ENCODE data around the gene ANKMY2. TPM values are rescaled to one million over a fixed set of nuclear protein-coding genes. Genes with fewer than 3 reads are reported as not detected.

ANKMY2 gene
- total RNA-seq, 2 experiments from 2014 or later, result 10.3 to 15.2 TPM

GRCh38 chr7:16693601-16694318, 48.2 kb upstream of the ANKMY2 start:
- CTCF ChIA-PET (ENCODE audit: unreplicated experiment), result no interaction called here
- H3K4me1 ChIP-seq (ENCODE audit: insufficient read depth, low read length, poor library complexity, severe bottlenecking), result no peaks in the 10 kb centered on the region
- H3K36me3 ChIP-seq (ENCODE audit: insufficient read depth, low read length), result peaks cover 98% of the 10 kb centered on the region
- no peak overlapping the region for H2AFZ ChIP-seq (ENCODE audit: low read length)
- H3K4me3 ChIP-seq (ENCODE audit: low read depth, low read length, poor library complexity, severe bottlenecking), result no peak overlapping the region
- H3K27ac ChIP-seq (ENCODE audit: low read depth, low read length, poor library complexity, severe bottlenecking), result no peak overlapping the region
- POLR2A ChIA-PET, result interaction anchor here (0.6 to 1.3 kb wide), 2 partner anchors 26 to 415 kb away, joined by 3 to 4 read pairs; no protein-coding TSS in a partner anchor
- H3K79me2 ChIP-seq (ENCODE audit: insufficient read depth, low read depth, low read length), result no peaks in the 10 kb centered on the region
- BruUV-seq (replicated peaks), result no TSS peak
- no peaks in the 10 kb centered on the region for H4K20me1 ChIP-seq (ENCODE audit: insufficient read depth, low read length)
- no peaks in the 10 kb centered on the region for H3K9me2 ChIP-seq (ENCODE audit: insufficient read depth, low read length)
- H3K4me2 ChIP-seq (ENCODE audit: low read length), result no peak overlapping the region
- DNase-seq (ENCODE audit: low spot score), result no peak
- TF ChIP-seq, protein P1, sequence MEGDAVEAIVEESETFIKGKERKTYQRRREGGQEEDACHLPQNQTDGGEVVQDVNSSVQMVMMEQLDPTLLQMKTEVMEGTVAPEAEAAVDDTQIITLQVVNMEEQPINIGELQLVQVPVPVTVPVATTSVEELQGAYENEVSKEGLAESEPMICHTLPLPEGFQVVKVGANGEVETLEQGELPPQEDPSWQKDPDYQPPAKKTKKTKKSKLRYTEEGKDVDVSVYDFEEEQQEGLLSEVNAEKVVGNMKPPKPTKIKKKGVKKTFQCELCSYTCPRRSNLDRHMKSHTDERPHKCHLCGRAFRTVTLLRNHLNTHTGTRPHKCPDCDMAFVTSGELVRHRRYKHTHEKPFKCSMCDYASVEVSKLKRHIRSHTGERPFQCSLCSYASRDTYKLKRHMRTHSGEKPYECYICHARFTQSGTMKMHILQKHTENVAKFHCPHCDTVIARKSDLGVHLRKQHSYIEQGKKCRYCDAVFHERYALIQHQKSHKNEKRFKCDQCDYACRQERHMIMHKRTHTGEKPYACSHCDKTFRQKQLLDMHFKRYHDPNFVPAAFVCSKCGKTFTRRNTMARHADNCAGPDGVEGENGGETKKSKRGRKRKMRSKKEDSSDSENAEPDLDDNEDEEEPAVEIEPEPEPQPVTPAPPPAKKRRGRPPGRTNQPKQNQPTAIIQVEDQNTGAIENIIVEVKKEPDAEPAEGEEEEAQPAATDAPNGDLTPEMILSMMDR (conservative IDR thresholded peaks at IDR 0.05; ENCODE audit: low read length), result no peak
- no peak for TF ChIP-seq EZH2phosphoT487 (IDR thresholded peaks at IDR 0.05; ENCODE audit: borderline replicate concordance, low read depth, low read length)
- intact Hi-C loops (cut with micrococcal nuclease; ENCODE audit: unreplicated experiment), result loop anchor here (10.0 kb wide), 1 partner anchor 221 kb away; no protein-coding TSS in a partner anchor
- no peaks in the 10 kb centered on the region for H3K9me3 ChIP-seq (ENCODE audit: low read length)

GRCh38 chr7:16691241-16691640, 45.7 kb upstream of the ANKMY2 start:
- ChIA-PET POLR2A (interaction anchor here (0.7 to 1.0 kb wide), 2 partner anchors 14 to 254 kb away, joined by 3 to 4 read pairs; no protein-coding TSS in a partner anchor), CTCF (ENCODE audit: unreplicated experiment) (no interaction called here)
- no peak overlapping the region for H2AFZ ChIP-seq (ENCODE audit: low read length)
- intact Hi-C loops (cut with micrococcal nuclease; ENCODE audit: unreplicated experiment), result loop anchor here (10.0 kb wide), 1 partner anchor 224 kb away; no protein-coding TSS in a partner anchor
- H3K4me2 ChIP-seq (ENCODE audit: low read length), result no peak overlapping the region
- no peaks in the 10 kb centered on the region for H3K9me2 ChIP-seq (ENCODE audit: insufficient read depth, low read length)
- TF ChIP-seq, protein P1 (conservative IDR thresholded peaks at IDR 0.05; ENCODE audit: low read length), result no peak
- TF ChIP-seq EZH2phosphoT487 (IDR thresholded peaks at IDR 0.05; ENCODE audit: borderline replicate concordance, low read depth, low read length), result no peak
- no peaks in the 10 kb centered on the region for H3K4me1 ChIP-seq (ENCODE audit: insufficient read depth, low read length, poor library complexity, severe bottlenecking)
- H3K36me3 ChIP-seq (ENCODE audit: insufficient read depth, low read length), result peaks cover 97% of the 10 kb centered on the region
- no peaks in the 10 kb centered on the region for H4K20me1 ChIP-seq (ENCODE audit: insufficient read depth, low read length)
- H3K27ac ChIP-seq (ENCODE audit: low read depth, low read length, poor library complexity, severe bottlenecking), result no peak overlapping the region
- no peak overlapping the region for H3K4me3 ChIP-seq (ENCODE audit: low read depth, low read length, poor library complexity, severe bottlenecking)
- no peak for DNase-seq (ENCODE audit: low spot score)
- H3K79me2 ChIP-seq (ENCODE audit: insufficient read depth, low read depth, low read length), result no peaks in the 10 kb centered on the region
- no peaks in the 10 kb centered on the region for H3K9me3 ChIP-seq (ENCODE audit: low read length)
- BruUV-seq (replicated peaks), result no TSS peak

- H3K27ac ChIP-seq (ENCODE audit: low read depth, low read length, poor library complexity, severe bottlenecking), result no peak overlapping the region
- ChIA-PET CTCF (ENCODE audit: unreplicated experiment) (interaction anchor here (0.7 kb wide), 1 partner anchor 12 kb away, joined by 3 read pairs; no protein-coding TSS in a partner anchor), POLR2A (interaction anchor here (1.2 kb wide), 1 partner anchor 25 kb away, joined by 3 read pairs; no protein-coding TSS in a partner anchor)
- H4K20me1 ChIP-seq (ENCODE audit: insufficient read depth, low read length), result no peaks in the 10 kb centered on the region
- H3K79me2 ChIP-seq (ENCODE audit: insufficient read depth, low read depth, low read length), result no peaks in the 10 kb centered on the region
- H3K4me2 ChIP-seq (ENCODE audit: low read length), result no peak overlapping the region
- no peak overlapping the region for H2AFZ ChIP-seq (ENCODE audit: low read length)
- no peak for TF ChIP-seq EZH2phosphoT487 (IDR thresholded peaks at IDR 0.05; ENCODE audit: borderline replicate concordance, low read depth, low read length)
- TF ChIP-seq, protein P1 (conservative IDR thresholded peaks at IDR 0.05; ENCODE audit: low read length), result no peak
- H3K9me3 ChIP-seq (ENCODE audit: low read length), result no peaks in the 10 kb centered on the region
- H3K9me2 ChIP-seq (ENCODE audit: insufficient read depth, low read length), result no peaks in the 10 kb centered on the region
- peaks cover 97% of the 10 kb centered on the region for H3K36me3 ChIP-seq (ENCODE audit: insufficient read depth, low read length)
- BruUV-seq (replicated peaks), result no TSS peak
- peaks cover 22% of the 10 kb centered on the region for H3K4me1 ChIP-seq (ENCODE audit: insufficient read depth, low read length, poor library complexity, severe bottlenecking)
- no peak for DNase-seq (ENCODE audit: low spot score)
- no peak overlapping the region for H3K4me3 ChIP-seq (ENCODE audit: low read depth, low read length, poor library complexity, severe bottlenecking)
- intact Hi-C loops (cut with micrococcal nuclease; ENCODE audit: unreplicated experiment), result no loop called here
Measured at GRCh38 chr7:16688249-16688648, 42.7 kb upstream of the ANKMY2 start.

Data from OCI-LY7 (cell line).